Omental fat pad (tissue), 4 donors: Measurements from ENCODE around the gene ZIC4. TPM values are rescaled to one million over a fixed set of nuclear protein-coding genes. Genes with fewer than 3 reads are reported as not detected.

Experiments
- total RNA-seq, 4 donors: library from RNA; depleted of rRNA; stranded (reverse); fragments of >200 nt; gene quantifications; one replicate each; pipeline ENCODE4 v1.1.0, GENCODE V29; 2016

Gene ZIC4
- total RNA-seq, 4 donors from 2014 or later: not detected

Other genes starting within 250 kb of the ZIC4 start
- not detected for gene ZIC1, start 2.8 kb upstream of the ZIC4 start, total RNA-seq